Ectodermal cell (in vitro differentiated cells): ENCODE measurements around the gene BAHD1.
"Not testable (repeated sequence)": the region's sequence is repeated elsewhere in the genome, so short reads cannot be mapped to it uniquely, and the experiment has no call there.

Source experiments
- H3K27ac ChIP-seq: 2 replicates; pipeline ENCODE4 v1.7.0; 2013; ENCODE audit warnings: mild to moderate bottlenecking, low read depth, low read length; ENCODE audit not compliant: insufficient read depth, poor library complexity, severe bottlenecking
- H3K27me3 ChIP-seq: 2 replicates; pipeline ENCODE4 v1.7.0; 2013; ENCODE audit warnings: mild to moderate bottlenecking, low read length; ENCODE audit not compliant: insufficient read depth, control insufficient read depth, poor library complexity, severe bottlenecking
- H3K36me3 ChIP-seq: one replicate; pipeline ENCODE4 v1.7.0; 2013; ENCODE audit warnings: low read length; ENCODE audit not compliant: control insufficient read depth, insufficient read depth
- H3K4me1 ChIP-seq: one replicate; pipeline ENCODE4 v1.7.0; 2013; ENCODE audit warnings: low read length; ENCODE audit not compliant: control insufficient read depth, insufficient read depth
- H3K4me3 ChIP-seq: 2 replicates; pipeline ENCODE4 v1.7.0; 2013; ENCODE audit warnings: low read depth, low read length, control low read depth; ENCODE audit not compliant: insufficient read depth
- H3K9me3 ChIP-seq: 2 replicates; pipeline ENCODE4 v1.7.0; 2013; ENCODE audit warnings: mild to moderate bottlenecking, low read length, moderate library complexity; ENCODE audit not compliant: control insufficient read depth
- WGBS, 2 experiments: methylation state at CpG; one replicate each; pipeline ENCODE4 v1.1.7; 2013; ENCODE audit warnings: missing lambda C conversion rate in 2 of 2; 5-methylcytosine and 5-hydroxymethylcytosine counted together

BAHD1 gene

DNA sequence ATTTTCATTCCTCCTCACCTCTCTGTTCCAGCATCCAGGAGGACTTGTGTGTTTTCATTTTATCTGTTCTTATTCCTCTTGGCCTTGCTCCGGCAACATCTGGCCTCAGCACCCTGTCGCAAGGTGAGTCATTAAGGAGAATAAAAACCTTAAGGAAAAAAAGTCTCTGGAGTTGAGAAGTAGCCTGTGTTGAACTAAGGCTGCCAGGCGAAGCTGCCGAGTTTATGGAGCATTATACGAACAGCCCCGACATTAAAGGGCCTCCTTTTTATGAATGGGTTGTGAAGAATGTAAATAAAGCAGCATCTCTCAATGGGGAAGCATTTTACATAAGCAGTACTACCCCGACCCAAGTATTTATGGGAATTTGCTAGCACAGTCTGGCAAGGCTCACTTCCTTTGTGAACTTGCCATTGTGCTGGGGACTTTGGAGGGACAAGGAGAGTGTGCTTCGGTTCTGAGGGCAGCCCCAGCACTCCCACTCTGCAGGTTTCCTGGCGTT lies 4.7 kb downstream of the BAHD1 start:
- no peak overlapping the region for H3K4me3 ChIP-seq
- H3K27ac ChIP-seq = no peak overlapping the region
- no peaks in the 10 kb centered on the region for H3K36me3 ChIP-seq
- H3K4me1 ChIP-seq = peaks cover 22% of the 10 kb centered on the region
- H3K9me3 ChIP-seq = no peaks in the 10 kb centered on the region
- 50 to 57% methylated on average over 9 of the region's 9 CpGs for WGBS, 2 experiments
- peaks cover 3% of the 10 kb centered on the region for H3K27me3 ChIP-seq

DNA sequence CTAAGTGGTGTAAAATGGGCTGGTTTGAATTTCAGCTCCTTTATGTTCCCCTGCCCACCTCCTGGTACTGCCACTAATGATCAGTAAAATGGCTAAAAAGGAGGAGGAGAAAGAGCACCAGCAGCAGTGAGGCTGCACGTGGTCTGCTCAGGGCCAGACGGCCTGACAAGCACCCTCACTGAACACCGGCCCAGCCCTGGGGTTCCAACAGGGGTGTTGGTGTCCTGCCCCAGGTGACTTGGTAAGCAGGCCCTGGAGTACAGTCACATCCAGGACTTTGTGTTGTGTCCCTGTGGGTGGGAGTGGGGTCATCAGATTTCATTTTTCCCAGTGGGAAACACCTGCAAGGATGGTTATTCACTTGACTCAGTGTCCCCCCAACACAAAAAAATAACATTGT lies 5.4 kb downstream of the BAHD1 start:
- Histone ChIP-seq H3K4me1 (peaks cover 23% of the 10 kb centered on the region), H3K27ac (no peak overlapping the region), H3K9me3 (no peaks in the 10 kb centered on the region), H3K36me3 (no peaks in the 10 kb centered on the region), H3K27me3 (peaks cover 3% of the 10 kb centered on the region), H3K4me3 (no peak overlapping the region)
- 79 to 81% methylated on average over 3 of the region's 3 CpGs for WGBS, 2 experiments

GRCh38 chr15:40448354-40448753 lies 7.6 kb downstream of the BAHD1 start:
- no peaks in the 10 kb centered on the region for H3K36me3 ChIP-seq
- H3K27me3 ChIP-seq = no peaks in the 10 kb centered on the region
- H3K4me1 ChIP-seq = peaks cover 34% of the 10 kb centered on the region
- 95% methylated on average over 4 of the region's 4 CpGs for WGBS, 2 experiments
- H3K4me3 ChIP-seq = no peak overlapping the region
- no peaks in the 10 kb centered on the region for H3K9me3 ChIP-seq
- no peak overlapping the region for H3K27ac ChIP-seq

DNA sequence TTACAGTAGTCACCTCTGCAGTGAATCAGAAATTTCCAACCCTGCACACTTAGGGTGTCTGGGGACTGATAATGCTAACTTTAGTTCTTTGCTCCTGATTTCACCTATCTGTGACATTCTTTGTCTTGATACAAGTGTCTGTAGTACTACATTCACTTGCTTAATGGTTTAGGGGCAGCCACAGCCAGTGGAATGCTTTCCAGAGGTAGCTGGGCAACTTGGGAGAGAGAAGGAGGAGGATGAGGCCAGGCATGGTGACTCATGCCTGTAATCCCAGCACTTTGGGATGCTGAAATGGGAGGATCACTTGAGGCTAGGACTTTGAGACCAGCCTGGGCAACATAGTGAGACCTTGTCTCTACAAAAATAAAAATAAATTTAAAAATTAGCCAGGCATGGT lies 8.5 kb downstream of the BAHD1 start:
- Histone ChIP-seq H3K4me3 (no peak overlapping the region), H3K9me3 (no peaks in the 10 kb centered on the region), H3K27me3 (no peaks in the 10 kb centered on the region), H3K27ac (no peak overlapping the region), H3K36me3 (no peaks in the 10 kb centered on the region), H3K4me1 (peaks cover 28% of the 10 kb centered on the region)

DNA sequence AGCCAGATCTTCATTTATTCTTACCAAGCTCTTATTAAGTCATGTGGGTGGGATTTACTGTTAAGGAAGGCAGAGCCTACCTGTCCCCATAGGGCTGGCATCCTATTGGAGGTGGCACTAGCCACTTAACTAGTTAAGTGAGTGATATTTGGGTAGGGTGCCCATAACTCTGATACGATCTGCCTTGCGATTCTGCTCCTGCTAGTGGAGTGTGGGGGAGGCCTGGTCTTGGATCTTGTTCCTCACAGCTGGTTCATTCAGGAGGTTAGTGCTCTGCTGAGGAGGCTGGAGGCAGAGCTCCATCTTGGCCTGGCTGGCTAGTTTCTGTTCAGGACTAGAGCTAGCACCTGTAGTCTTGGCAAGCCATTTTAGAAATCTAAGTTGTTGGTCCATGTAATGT lies 9.3 kb downstream of the BAHD1 start:
- Histone ChIP-seq H3K27me3 (no peaks in the 10 kb centered on the region), H3K4me3 (no peak overlapping the region), H3K4me1 (peaks cover 28% of the 10 kb centered on the region), H3K27ac (no peak overlapping the region), H3K36me3 (no peaks in the 10 kb centered on the region), H3K9me3 (no peaks in the 10 kb centered on the region)
- WGBS, 2 experiments = 98 to 99% methylated on average over 2 of the region's 2 CpGs

DNA sequence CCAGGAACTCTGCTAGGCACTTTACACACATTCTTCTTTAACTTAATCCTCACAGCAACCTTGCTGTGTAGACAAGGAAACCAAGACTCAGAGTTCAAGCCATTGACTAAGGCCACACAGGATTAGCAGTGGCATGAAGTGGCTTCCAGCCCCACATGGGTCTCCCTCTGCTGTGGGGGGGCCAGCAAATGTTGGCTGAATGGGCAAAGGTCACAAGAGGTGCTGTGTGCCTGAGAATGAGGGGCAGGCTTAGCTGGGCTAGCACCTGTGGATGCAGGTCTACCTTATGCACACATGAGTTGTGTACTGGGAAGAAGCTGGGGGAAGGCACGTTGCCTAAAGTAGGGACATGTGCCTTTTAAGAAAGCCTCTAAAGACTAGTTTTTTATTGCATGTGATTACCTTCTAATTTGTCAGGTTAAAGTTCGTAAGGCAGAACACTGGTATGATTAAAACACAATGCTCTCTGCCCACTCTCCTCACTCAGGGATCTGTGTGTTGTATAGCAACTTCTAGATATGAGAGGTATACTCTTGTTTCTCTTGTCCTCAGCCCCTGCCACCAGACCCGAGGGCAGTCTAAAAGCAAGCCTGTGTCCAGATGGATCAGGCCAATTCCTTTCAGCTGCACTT lies 10.9 kb downstream of the BAHD1 start:
- no peaks in the 10 kb centered on the region for H3K27me3 ChIP-seq
- peaks cover 32% of the 10 kb centered on the region for H3K4me1 ChIP-seq
- H3K9me3 ChIP-seq = no peaks in the 10 kb centered on the region
- 82 to 83% methylated on average over 3 of the region's 3 CpGs for WGBS, 2 experiments
- no peak overlapping the region for H3K27ac ChIP-seq
- no peak overlapping the region for H3K4me3 ChIP-seq
- H3K36me3 ChIP-seq = no peaks in the 10 kb centered on the region

- Histone ChIP-seq H3K4me3 (no peak overlapping the region), H3K27me3 (no peaks in the 10 kb centered on the region), H3K36me3 (no peaks in the 10 kb centered on the region), H3K27ac (no peak overlapping the region), H3K4me1 (peaks cover 34% of the 10 kb centered on the region), H3K9me3 (no peaks in the 10 kb centered on the region)
- WGBS, 2 experiments = 67 to 70% methylated on average over 10 to 11 of the region's 11 CpGs
These were observed 11.7 kb downstream of the BAHD1 start for GRCh38 chr15:40452296-40453090.

DNA sequence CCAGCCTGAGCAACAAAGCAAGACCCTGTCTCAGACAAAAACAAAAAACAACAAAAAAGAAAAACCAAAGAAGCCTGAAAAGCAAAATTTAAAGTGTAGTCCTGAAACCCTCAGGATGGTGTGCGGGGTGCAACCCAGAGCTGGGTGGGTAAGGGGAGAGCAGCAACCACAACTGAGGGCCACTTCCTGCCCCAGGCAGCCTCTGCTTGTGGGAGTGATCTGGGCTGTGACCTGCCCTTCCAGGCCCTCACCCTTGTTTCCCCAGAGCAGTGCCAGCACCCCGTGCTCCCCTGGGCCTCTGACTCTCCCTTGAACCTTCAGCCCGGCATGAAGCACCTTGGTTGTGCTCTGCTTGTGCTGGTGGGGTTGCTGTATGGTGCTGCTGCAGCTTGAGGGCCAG lies 13.2 kb downstream of the BAHD1 start:
- H3K27ac ChIP-seq, H3K9me3 ChIP-seq, H3K27me3 ChIP-seq, H3K36me3 ChIP-seq, H3K4me3 ChIP-seq: not testable (repeated sequence)
- 88 to 94% methylated on average over 3 of the region's 3 CpGs for WGBS, 2 experiments
- peaks cover 34% of the 10 kb centered on the region for H3K4me1 ChIP-seq

DNA sequence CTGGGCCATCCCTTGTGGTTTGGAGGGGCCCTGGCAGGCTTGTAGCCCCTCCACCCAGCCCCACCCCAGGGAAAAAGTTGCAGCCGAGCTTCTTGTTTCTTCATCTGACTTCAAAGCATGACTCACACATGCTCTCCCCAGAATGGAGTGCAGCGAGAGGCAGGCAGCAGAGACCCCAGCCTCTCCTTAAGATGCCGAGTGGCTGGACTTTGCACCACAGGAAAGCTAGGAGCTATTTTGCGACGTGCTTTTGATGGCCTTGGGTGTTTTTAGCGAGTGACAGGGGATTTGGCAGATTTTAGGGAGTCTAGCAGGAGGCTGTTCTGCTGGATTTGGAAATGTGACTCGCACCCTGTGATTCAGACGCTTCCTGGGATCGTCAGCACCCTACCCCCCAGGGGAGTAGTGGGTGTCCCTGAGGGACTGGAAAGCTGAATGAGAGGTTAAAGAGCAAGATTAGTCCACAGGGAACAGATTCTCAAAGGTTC lies 14.2 kb downstream of the BAHD1 start:
- Histone ChIP-seq H3K9me3 (no peaks in the 10 kb centered on the region), H3K27me3 (no peaks in the 10 kb centered on the region), H3K27ac (no peak overlapping the region), H3K36me3 (peaks cover 5% of the 10 kb centered on the region), H3K4me1 (peaks cover 33% of the 10 kb centered on the region), H3K4me3 (no peak overlapping the region)
- 73 to 80% methylated on average over 9 of the region's 9 CpGs for WGBS, 2 experiments

GRCh38 chr15:40456299-40456712 lies 15.6 kb downstream of the BAHD1 start:
- Histone ChIP-seq H3K27me3 (no peaks in the 10 kb centered on the region), H3K27ac (no peak overlapping the region), H3K4me3 (no peak overlapping the region), H3K9me3 (no peaks in the 10 kb centered on the region), H3K36me3 (peaks cover 5% of the 10 kb centered on the region), H3K4me1 (peaks cover 27% of the 10 kb centered on the region)
- 81 to 84% methylated on average over 7 of the region's 7 CpGs for WGBS, 2 experiments
